SHP77 (cell line): ENCODE data around the gene PRSS36.
"Not testable (repeated sequence)": the region's sequence is repeated elsewhere in the genome, so short reads cannot be mapped to it uniquely, and the experiment has no call there.

Experiments used
- DNase-seq, 2 experiments: peaks; one replicate each; lab custom pipeline; 2025; lab: John Stamatoyannopoulos, UW

Gene PRSS36

GRCh38 chr16:31183432-31184428 lies 33.9 kb upstream of the PRSS36 start:
- no peak for DNase-seq

DNA sequence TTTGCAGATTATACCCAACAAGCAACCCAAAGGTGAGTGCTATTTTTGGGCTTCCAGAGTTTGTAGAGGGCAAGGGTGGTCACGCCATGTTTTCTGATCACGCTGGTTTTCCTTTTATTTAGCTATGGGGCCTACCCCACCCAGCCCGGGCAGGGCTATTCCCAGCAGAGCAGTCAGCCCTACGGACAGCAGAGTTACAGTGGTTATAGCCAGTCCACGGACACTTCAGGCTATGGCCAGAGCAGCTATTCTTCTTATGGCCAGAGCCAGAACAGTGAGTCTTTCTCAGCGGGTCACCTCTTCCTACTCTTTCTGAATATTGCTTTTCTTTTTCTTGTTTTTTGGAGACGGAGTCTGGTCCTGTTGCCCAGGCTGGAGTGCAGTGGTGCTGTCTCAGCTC lies 32.5 kb upstream of the PRSS36 start:
- DNase-seq = no peak

- no peak for DNase-seq
Observed at GRCh38 chr16:31181102-31181830, 31.4 kb upstream of the PRSS36 start.

- peak; percentile 80 to 88 for DNase-seq
Observed at GRCh38 chr16:31179747-31180459, 30.0 kb upstream of the PRSS36 start, which contains the start of gene FUS. FUS (plus strand) TSS chr16:31180139; CDS start chr16:31180215, 76 bp downstream.

- DNase-seq = no peak
Observed at GRCh38 chr16:31179219-31179746, 29.4 kb upstream of the PRSS36 start.

DNA sequence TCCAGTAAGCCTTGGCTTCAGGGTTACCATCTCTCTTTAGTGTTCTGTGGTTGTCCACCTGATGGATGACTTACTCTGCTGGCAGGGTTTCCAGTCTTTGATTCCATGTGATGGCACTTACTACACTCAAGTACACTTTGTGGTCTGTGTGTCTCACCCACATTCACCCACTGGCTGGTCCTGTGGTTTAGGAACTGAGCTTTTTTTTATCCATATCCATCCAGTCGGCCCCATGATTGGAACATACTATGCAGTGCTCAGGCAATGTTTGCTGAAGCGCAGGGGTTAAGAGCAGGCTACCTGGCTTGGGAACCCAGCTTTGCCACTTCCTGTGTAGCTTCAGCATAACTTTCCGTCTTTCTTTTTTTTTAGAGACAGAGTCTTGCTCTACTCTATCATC lies 27.3 kb upstream of the PRSS36 start:
- no peak for DNase-seq

DNA sequence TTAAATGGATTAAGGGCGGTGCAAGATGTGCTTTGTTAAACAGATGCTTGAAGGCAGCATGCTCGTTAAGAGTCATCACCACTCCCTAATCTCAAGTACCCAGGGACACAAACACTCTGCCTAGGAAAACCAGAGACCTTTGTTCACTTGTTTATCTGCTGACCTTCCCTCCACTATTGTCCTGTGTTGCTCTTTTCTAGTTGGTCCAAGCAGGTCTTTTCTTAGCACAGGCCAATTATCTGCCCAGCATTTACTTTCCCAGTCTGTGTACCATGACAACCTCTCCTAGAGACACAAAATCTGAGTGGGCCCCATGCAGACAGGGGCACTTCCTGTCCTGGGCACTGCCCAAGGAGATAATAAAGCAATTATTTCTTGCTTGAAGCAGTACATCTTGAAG lies 20.2 kb upstream of the PRSS36 start:
- DNase-seq = not testable (repeated sequence)

GRCh38 chr16:31168848-31169247 lies 19.0 kb upstream of the PRSS36 start:
- DNase-seq = no peak

GRCh38 chr16:31167315-31167714 lies 17.4 kb upstream of the PRSS36 start:
- no peak for DNase-seq

- no peak for DNase-seq
Observed at GRCh38 chr16:31157136-31157535, 7.3 kb upstream of the PRSS36 start.

GRCh38 chr16:31150976-31151375 lies 1.1 kb upstream of the PRSS36 start:
- not testable (repeated sequence) for DNase-seq

DNA sequence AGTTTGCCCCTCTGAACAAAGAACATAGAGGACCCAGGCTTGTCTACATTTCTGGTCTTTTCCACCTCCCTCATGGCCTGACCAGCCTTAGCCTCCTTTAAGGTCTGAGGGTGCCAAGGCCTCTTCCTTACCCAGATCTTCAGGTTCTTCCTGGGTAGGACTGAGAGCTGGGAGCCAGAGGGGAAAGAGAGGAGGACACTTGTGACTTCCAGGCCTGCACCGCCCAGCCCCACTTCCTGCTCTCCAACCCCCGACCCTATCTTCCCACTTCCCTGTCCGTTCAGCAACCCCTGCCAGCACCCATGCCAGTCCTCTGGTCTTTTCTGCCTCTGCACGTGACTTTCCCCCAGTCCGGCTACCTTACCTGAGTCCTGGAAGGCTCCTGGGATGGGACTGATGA lies 534 bp downstream of the PRSS36 start:
- no peak for DNase-seq

DNA sequence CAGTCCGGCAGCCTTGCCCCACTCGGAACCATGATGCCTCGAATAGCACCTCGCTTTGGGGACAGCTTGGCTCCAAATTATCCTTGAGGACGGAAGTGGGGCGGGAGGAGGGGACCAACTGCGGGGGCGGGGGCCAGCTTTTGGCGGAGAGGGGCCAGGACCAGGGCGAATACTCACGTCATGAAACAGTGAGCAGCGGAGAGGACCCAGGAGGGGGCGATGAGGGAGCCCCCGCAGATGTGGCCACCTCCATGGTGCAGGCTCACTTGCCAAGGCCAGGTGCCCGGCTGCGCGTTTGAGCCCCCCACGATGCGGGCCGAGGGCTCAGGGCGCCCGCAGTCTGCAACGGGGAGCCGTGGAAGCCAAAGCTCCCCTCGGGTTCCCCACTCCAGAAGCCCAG lies 970 bp downstream of the PRSS36 start:
- DNase-seq = no peak

- DNase-seq = no peak
Observed at GRCh38 chr16:31148281-31148728, 1.6 kb downstream of the PRSS36 start.

GRCh38 chr16:31147574-31147973 lies 2.3 kb downstream of the PRSS36 start:
- DNase-seq = no peak

GRCh38 chr16:31145398-31145990 lies 4.4 kb downstream of the PRSS36 start:
- DNase-seq = no peak

DNA sequence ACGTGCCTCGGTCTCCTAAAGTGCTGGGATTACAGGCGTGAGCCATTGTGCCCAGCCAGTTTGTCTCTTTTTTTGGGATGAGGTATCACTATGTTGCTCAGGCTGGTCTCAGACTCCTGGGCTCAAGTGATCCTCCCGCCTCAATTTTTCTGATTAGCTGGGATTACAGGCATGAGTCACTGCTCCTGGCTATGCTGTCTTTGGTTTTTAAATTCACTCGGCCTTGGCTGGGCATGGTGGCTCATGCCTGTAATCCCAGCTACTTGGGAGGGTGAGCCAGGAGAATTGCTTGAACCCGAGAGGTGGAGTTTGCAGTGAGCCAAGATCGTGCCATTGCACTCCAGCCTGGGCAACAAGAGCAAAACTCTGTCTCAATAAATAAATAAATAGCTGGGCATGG lies 5.4 kb downstream of the PRSS36 start:
- not testable (repeated sequence) for DNase-seq

GRCh38 chr16:31143694-31144148 lies 6.1 kb downstream of the PRSS36 start:
- DNase-seq = no peak

GRCh38 chr16:31143011-31143693 lies 6.7 kb downstream of the PRSS36 start:
- DNase-seq = no peak

- peak; percentile 99 to 100 for DNase-seq
Observed at GRCh38 chr16:31142109-31143010, 7.5 kb downstream of the PRSS36 start.
